ENCODE results near the gene EXOC3L1. TPM values are rescaled to one million over a fixed set of nuclear protein-coding genes. Genes with fewer than 3 reads are reported as not detected.

Gene EXOC3L1
- total RNA-seq, 1 experiment from 2014 or later: 0.30 TPM

- Histone ChIP-seq H3K9me2 (ENCODE audit: insufficient read depth) (no peaks in the 10 kb centered on the region), H2AFZ (ENCODE audit: low read depth, low read length, poor library complexity, severe bottlenecking) (no peak overlapping the region), H3K36me3 (ENCODE audit: control insufficient read depth in 1 of 2, insufficient read depth in 2 of 2, low read length in 2 of 2) (peaks cover 25 to 49% of the 10 kb centered on the region in 2 experiments), H3K4me1 (ENCODE audit: control insufficient read depth in 1 of 2, insufficient read depth in 2 of 2, low read length in 2 of 2) (peaks cover 14 to 33% of the 10 kb centered on the region in 2 experiments), H4K20me1 (ENCODE audit: insufficient read depth) (no peaks in the 10 kb centered on the region), H3K4me3 (replicated peaks in 1 of 2; ENCODE audit: low read depth in 1 of 2, low read length in 2 of 2) (no peak overlapping the region), H3K79me2 (ENCODE audit: insufficient read depth, low read length) (peaks cover 37% of the 10 kb centered on the region), H3K27me3 (ENCODE audit: insufficient read depth, low read length) (no peaks in the 10 kb centered on the region), H3K27ac (ENCODE audit: low read depth, low read length) (peak overlapping the region; percentile 39; the same call in 1 of the 2 replicates), H3K9me3 (ENCODE audit: control insufficient read depth in 1 of 2, insufficient read depth in 1 of 2, low read depth in 1 of 2, low read length in 2 of 2) (no peaks in the 10 kb centered on the region), H3K9ac (ENCODE audit: low read length) (no peak overlapping the region), H3K4me2 (ENCODE audit: low read length) (no peak overlapping the region)
- DNase-seq (ENCODE audit: low read depth, low spot score) (peak; percentile 69), ATAC-seq (peak; percentile 88)
- ChIA-PET POLR2A (interaction anchor here (0.7 to 1.1 kb wide), 4 partner anchors 9 to 12 kb away, joined by 3 to 13 read pairs (median 4); partner anchors contain the start of genes FHOD1, SLC9A5 and TMEM208), CTCF (interaction anchor here (0.7 to 2.2 kb wide), 4 partner anchors 9 to 39 kb away, joined by 3 to 9 read pairs (median 6); partner anchors contain the start of gene TMEM208), RAD21 (ENCODE audit: low non-redundant PET in 1 of 2, low total read pairs in 2 of 2, uncharacterized antibody in 2 of 2, unreplicated experiment in 2 of 2) (no interaction called here)
- BruUV-seq (replicated peaks): no TSS peak
- intact Hi-C loops (cut with micrococcal nuclease): no loop called here
- TF ChIP-seq, protein P1, sequence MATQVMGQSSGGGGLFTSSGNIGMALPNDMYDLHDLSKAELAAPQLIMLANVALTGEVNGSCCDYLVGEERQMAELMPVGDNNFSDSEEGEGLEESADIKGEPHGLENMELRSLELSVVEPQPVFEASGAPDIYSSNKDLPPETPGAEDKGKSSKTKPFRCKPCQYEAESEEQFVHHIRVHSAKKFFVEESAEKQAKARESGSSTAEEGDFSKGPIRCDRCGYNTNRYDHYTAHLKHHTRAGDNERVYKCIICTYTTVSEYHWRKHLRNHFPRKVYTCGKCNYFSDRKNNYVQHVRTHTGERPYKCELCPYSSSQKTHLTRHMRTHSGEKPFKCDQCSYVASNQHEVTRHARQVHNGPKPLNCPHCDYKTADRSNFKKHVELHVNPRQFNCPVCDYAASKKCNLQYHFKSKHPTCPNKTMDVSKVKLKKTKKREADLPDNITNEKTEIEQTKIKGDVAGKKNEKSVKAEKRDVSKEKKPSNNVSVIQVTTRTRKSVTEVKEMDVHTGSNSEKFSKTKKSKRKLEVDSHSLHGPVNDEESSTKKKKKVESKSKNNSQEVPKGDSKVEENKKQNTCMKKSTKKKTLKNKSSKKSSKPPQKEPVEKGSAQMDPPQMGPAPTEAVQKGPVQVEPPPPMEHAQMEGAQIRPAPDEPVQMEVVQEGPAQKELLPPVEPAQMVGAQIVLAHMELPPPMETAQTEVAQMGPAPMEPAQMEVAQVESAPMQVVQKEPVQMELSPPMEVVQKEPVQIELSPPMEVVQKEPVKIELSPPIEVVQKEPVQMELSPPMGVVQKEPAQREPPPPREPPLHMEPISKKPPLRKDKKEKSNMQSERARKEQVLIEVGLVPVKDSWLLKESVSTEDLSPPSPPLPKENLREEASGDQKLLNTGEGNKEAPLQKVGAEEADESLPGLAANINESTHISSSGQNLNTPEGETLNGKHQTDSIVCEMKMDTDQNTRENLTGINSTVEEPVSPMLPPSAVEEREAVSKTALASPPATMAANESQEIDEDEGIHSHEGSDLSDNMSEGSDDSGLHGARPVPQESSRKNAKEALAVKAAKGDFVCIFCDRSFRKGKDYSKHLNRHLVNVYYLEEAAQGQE (IDR thresholded peaks at IDR 0.05; ENCODE audit: low read depth): no peak
- TF ChIP-seq ZNF274 (IDR thresholded peaks at IDR 0.05; ENCODE audit: low read depth, low read length) (no peak), JUND (IDR thresholded peaks at IDR 0.05) (no peak), FOSL1 (IDR thresholded peaks at IDR 0.05; ENCODE audit: low read depth) (no peak), CBX3 (IDR thresholded peaks at IDR 0.05; ENCODE audit: low read depth) (no peak)
Observed at GRCh38 chr16:67236563-67237395, 46.8 kb upstream of the EXOC3L1 start.

Data from HCT116 (cell line).